CD14-positive monocyte (primary cell): ENCODE results near the gene SPPL3. TPM values are rescaled to one million over a fixed set of nuclear protein-coding genes. Genes with fewer than 3 reads are reported as not detected.

Experiments
- DNase-seq, 3 donors: peaks; one replicate each; pipeline ENCODE4 v3.0.0-alpha.2; 2011 to 2022
- H2AFZ ChIP-seq: 2 replicates; pipeline ENCODE4 v1.6.0; 2012; ENCODE audit warnings: mild to moderate bottlenecking, low read depth, low read length, inconsistent platforms; ENCODE audit not compliant: insufficient read depth, poor library complexity, severe bottlenecking
- H3K27ac ChIP-seq, 2 donors: 1 replicate in 1 of 2; 2 replicates in 1 of 2; pipeline ENCODE4 v1.5.1; 2012 to 2013; ENCODE audit warnings: low read length in 2 of 2, control low read depth in 1 of 2, inconsistent platforms in 1 of 2, low read depth in 1 of 2, mild to moderate bottlenecking in 1 of 2
- H3K27me3 ChIP-seq, 2 donors: one replicate each; pipeline versions ENCODE4 v1.6.0 to v1.6.1; 2011 to 2013; ENCODE audit warnings: low read length in 2 of 2; ENCODE audit not compliant: control insufficient read depth in 2 of 2, insufficient read depth in 2 of 2
- H3K36me3 ChIP-seq, 2 donors: replicated peaks in 1 of 2; 1 replicate in 1 of 2; 2 replicates in 1 of 2; pipeline versions ENCODE4 v1.5.1 to v1.6.1; 2012 to 2013; ENCODE audit warnings: low read length in 2 of 2, control low read depth in 1 of 2, inconsistent platforms in 1 of 2, mild to moderate bottlenecking in 1 of 2; ENCODE audit not compliant: insufficient read depth in 2 of 2, control insufficient read depth in 1 of 2
- H3K4me1 ChIP-seq, 2 donors: 1 replicate in 1 of 2; 2 replicates in 1 of 2; pipeline versions ENCODE4 v1.5.1 to v1.6.1; 2012 to 2013; ENCODE audit warnings: low read length in 2 of 2, control low read depth in 1 of 2, inconsistent platforms in 1 of 2, mild to moderate bottlenecking in 1 of 2, moderate library complexity in 1 of 2; ENCODE audit not compliant: insufficient read depth in 2 of 2, control insufficient read depth in 1 of 2
- H3K4me2 ChIP-seq: replicated peaks from 2 replicates; pipeline ENCODE3; 2012; ENCODE audit warnings: low read length, moderate library complexity, mild to moderate bottlenecking; ENCODE audit not compliant: poor library complexity, severe bottlenecking; ENCODE audit errors: extremely low read depth
- H3K4me3 ChIP-seq, 3 experiments: fragments of 200-600 bp in 1 of 3; sonication (generic) in 1 of 3; replicated peaks in 1 of 3; 1 replicate in 2 of 3; 2 replicates in 1 of 3; pipeline ENCODE4 v1.5.1; 2011 to 2013; ENCODE audit warnings: low read length in 3 of 3, mild to moderate bottlenecking in 3 of 3, control low read depth in 2 of 3, low read depth in 2 of 3, inconsistent platforms in 1 of 3, moderate library complexity in 1 of 3
- H3K79me2 ChIP-seq: 2 replicates; pipeline ENCODE4 v1.6.0; 2012; ENCODE audit warnings: mild to moderate bottlenecking, control low read depth, inconsistent platforms, low read length, moderate library complexity; ENCODE audit not compliant: insufficient read depth
- H3K9ac ChIP-seq: 2 replicates; pipeline ENCODE4 v1.6.0; 2017; ENCODE audit warnings: low read length, mild to moderate bottlenecking; ENCODE audit not compliant: insufficient read depth, poor library complexity, severe bottlenecking
- H3K9me3 ChIP-seq, 2 donors: replicated peaks in 1 of 2; 1 replicate in 1 of 2; 2 replicates in 1 of 2; pipeline versions ENCODE4 v1.5.1 to v1.6.1; 2012 to 2013; ENCODE audit warnings: low read length in 2 of 2, control low read depth in 1 of 2; ENCODE audit not compliant: control insufficient read depth in 1 of 2, insufficient read depth in 1 of 2
- H4K20me1 ChIP-seq: 2 replicates; pipeline ENCODE4 v1.6.0; 2012; ENCODE audit warnings: mild to moderate bottlenecking, low read length, control low read depth, moderate library complexity; ENCODE audit not compliant: insufficient read depth
- H3K27ac Mint-ChIP-seq, 7 donors: one replicate each; pipeline ENCODE4 v1.8.0; 2020; ENCODE audit warnings: mild to moderate bottlenecking in 7 of 7, mixed read lengths in 7 of 7, moderate library complexity in 6 of 7, inconsistent platforms in 2 of 7
- H3K27me3 Mint-ChIP-seq, 3 donors: one replicate each; pipeline ENCODE4 v1.8.0; 2021 to 2022; ENCODE audit warnings: low read depth in 3 of 3, mild to moderate bottlenecking in 3 of 3, mixed read lengths in 3 of 3, moderate library complexity in 3 of 3, inconsistent platforms in 1 of 3
- H3K36me3 Mint-ChIP-seq, 2 donors: one replicate each; pipeline ENCODE4 v1.8.0; 2020; ENCODE audit warnings: mixed read lengths in 2 of 2, inconsistent platforms in 1 of 2, mild to moderate bottlenecking in 1 of 2
- H3K4me1 Mint-ChIP-seq: one replicate; pipeline ENCODE4 v1.8.0; 2020; ENCODE audit warnings: mild to moderate bottlenecking, mixed read lengths
- H3K4me3 Mint-ChIP-seq, 2 donors: one replicate each; pipeline ENCODE4 v1.8.0; 2020; ENCODE audit warnings: mild to moderate bottlenecking in 2 of 2, mixed read lengths in 2 of 2, moderate library complexity in 1 of 2
- H3K9me3 Mint-ChIP-seq, 7 donors: one replicate each; pipeline ENCODE4 v1.8.0; 2020 to 2022; ENCODE audit warnings: mixed read lengths in 7 of 7, mild to moderate bottlenecking in 6 of 7, moderate library complexity in 6 of 7, inconsistent platforms in 2 of 7
- CTCF ChIP-seq: fragments of 200-600 bp; IDR thresholded peaks from one replicate; pipeline ENCODE4 v1.8.0; 2022; ENCODE audit warnings: antibody characterized with exemption, mild to moderate bottlenecking
- WGBS: methylation state at CpG from one replicate; pipeline ENCODE4 v1.1.5; 2013; ENCODE audit warnings: missing lambda C conversion rate; ENCODE audit not compliant: insufficient coverage; 5-methylcytosine and 5-hydroxymethylcytosine counted together
- intact Hi-C, 2 donors: fragments of 100-400 bp; cut with micrococcal nuclease; formaldehyde crosslinking; loops; one replicate each; pipeline versions ENCODE4 v1.15.0 to v1.15.1; 2023
- polyA plus RNA-seq, 3 donors: library from polyadenylated mRNA; depleted of rRNA in 1 of 3; unstranded in 2 of 3; stranded (reverse) in 1 of 3; fragments of 300-500 nt in 2 of 3; fragments of >200 nt in 1 of 3; fragmentation: Illumina TruSeq in 2 of 3; gene quantifications; 1 replicate in 2 of 3; 2 replicates in 1 of 3; pipeline ENCODE4 v1.2.3, GENCODE V29; 2012 to 2021

Gene SPPL3
- polyA plus RNA-seq, 3 donors = 14.5 to 18.6 (median 18.5) TPM

DNA sequence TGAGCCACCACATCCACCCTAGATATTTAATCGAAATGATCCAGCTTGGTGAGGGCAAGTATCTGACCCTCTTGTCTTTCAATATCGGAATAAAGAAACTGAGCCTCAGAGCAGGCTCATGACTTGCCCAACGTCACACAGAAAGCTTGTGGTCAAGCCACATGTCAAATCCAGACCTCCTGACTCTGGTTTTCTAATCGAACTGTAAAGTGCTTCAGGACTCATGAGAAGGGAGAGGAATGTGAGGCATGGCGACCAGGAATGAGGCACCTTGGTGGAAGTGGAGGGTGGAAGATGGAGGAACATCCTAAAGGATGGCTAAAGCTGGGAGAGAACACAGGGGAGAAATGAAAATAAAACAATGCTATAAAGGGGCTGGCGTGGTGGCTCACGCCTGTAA lies 27.9 kb upstream of the SPPL3 start:
- Mint-ChIP-seq H3K27ac (no peak overlapping the region), H3K4me3 (no peak overlapping the region), H3K27me3 (peaks cover 0 to 2% (median 1%) of the 10 kb centered on the region in 3 donors), H3K36me3 (no peaks in the 10 kb centered on the region), H3K4me1 (peaks cover 42% of the 10 kb centered on the region), H3K9me3 (peaks cover 0 to 3% (median 0%) of the 10 kb centered on the region in 7 donors)
- WGBS = 88% methylated on average over 6 of the region's 7 CpGs
- Histone ChIP-seq H2AFZ (no peak overlapping the region), H3K79me2 (no peaks in the 10 kb centered on the region), H3K9me3 (no peaks in the 10 kb centered on the region), H4K20me1 (no peaks in the 10 kb centered on the region), H3K4me2 (no peak overlapping the region), H3K36me3 (no peaks in the 10 kb centered on the region), H3K27ac (no peak overlapping the region), H3K9ac (no peak overlapping the region), H3K27me3 (no peaks in the 10 kb centered on the region), H3K4me3 (no peak overlapping the region), H3K4me1 (peaks cover 36 to 37% of the 10 kb centered on the region in 2 donors)
- DNase-seq = no peak
- intact Hi-C loops = no loop called here
- no peak for TF ChIP-seq CTCF

DNA sequence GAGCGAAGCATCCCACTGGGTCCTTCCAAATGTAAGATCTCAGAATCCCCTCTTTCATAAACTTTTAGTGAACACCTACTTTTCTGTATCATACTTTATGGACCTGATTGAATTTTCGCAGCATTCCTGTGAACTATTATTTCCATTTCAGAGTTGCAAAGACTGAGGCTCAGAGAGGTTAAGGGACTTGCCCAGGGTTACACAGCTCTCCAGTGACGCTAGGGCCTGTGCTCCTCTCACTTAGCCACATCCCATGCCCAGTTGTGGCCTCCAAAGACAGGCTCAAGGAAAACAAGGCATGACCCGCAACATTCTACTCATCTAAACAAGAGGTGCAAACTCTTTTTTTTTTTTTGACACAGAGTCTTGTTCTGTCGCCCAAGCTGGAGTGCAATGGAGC lies 25.9 kb upstream of the SPPL3 start:
- no peak overlapping the region for H3K27ac Mint-ChIP-seq
- peaks cover 22% of the 10 kb centered on the region for H3K4me1 Mint-ChIP-seq
- 100% methylated on average over 2 of the region's 5 CpGs for WGBS
- intact Hi-C loops = no loop called here
- Histone ChIP-seq H3K9ac (no peak overlapping the region), H3K9me3 (no peaks in the 10 kb centered on the region), H3K27me3 (no peaks in the 10 kb centered on the region), H3K4me3 (no peak overlapping the region), H2AFZ (no peak overlapping the region), H4K20me1 (no peaks in the 10 kb centered on the region), H3K4me2 (no peak overlapping the region), H3K36me3 (no peaks in the 10 kb centered on the region), H3K27ac (no peak overlapping the region), H3K4me1 (peaks cover 16 to 17% of the 10 kb centered on the region in 2 donors), H3K79me2 (no peaks in the 10 kb centered on the region)
- DNase-seq = no peak
- H3K27me3 Mint-ChIP-seq = peaks cover 0 to 2% (median 1%) of the 10 kb centered on the region in 3 donors
- H3K4me3 Mint-ChIP-seq = no peak overlapping the region
- no peaks in the 10 kb centered on the region for H3K36me3 Mint-ChIP-seq
- TF ChIP-seq CTCF = no peak
- H3K9me3 Mint-ChIP-seq = peaks cover 0 to 3% (median 0%) of the 10 kb centered on the region in 7 donors
